ENCODE measurements around the gene PLCXD3.

GRCh38 chr5:41404757-41405156 is 105.6 kb downstream of the PLCXD3 start:
- TF ChIP-seq TAF1 (IDR thresholded peaks at IDR 0.05; ENCODE audit: borderline replicate concordance, low read depth, low read length) (no peak), POLR2A (IDR thresholded peaks at IDR 0.05; ENCODE audit: low read depth, low read length) (no peak)

Data from GM12892 (cell line).